GM21528 (cell line): ENCODE measurements around the gene UNC5A.

Experiments
- ATAC-seq: cut with Tn5 transposase; IDR thresholded peaks from one replicate; pipeline ENCODE4 v1.9.1; 2021; ENCODE audit warnings: mild to moderate bottlenecking, moderate library complexity; ENCODE audit not compliant: unreplicated experiment, low FRiP score

UNC5A gene

GRCh38 chr5:176837707-176838115 is 27.4 kb downstream of the UNC5A start:
- ATAC-seq, result no peak

DNA sequence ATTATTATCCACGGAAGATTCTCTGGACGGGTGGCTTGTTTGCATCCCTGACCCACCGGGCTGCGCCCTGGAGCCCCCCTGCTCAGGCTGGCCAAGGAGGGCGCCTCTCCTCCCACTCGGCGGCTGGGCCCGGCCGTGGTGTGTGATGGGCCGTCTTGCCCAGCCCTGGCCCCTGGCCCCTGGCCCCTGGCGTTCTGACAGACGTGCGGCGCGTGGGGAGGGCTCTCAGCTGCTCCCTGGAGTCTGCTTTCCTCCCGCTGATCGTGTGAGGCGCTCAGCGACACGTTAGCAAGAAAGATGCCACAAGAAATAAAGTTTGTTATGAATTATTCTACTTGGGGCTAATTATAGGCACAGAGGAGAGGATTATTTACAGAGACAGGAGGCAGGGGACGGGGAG is 33.3 kb downstream of the UNC5A start:
- ATAC-seq, result no peak

DNA sequence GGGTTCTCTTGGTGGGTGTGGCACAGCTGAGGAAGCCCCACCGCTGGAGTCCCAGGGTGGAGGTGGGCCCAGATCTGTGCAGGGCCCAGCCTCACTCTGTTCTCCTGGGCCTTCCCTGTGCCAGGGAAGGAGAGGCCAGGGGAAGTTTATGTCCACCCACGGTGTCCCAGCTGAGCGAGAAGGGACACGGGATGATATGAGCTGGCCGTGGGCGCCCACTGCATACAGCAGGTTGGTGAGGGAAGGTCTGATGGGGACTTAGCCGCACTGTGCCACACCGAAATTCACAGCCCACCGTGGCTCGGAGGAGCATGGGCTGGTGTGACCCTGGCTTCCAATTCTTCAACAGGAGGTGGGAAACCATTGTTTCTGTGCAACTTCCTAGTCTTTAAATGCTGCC is 33.9 kb downstream of the UNC5A start:
- ATAC-seq, result no peak

DNA sequence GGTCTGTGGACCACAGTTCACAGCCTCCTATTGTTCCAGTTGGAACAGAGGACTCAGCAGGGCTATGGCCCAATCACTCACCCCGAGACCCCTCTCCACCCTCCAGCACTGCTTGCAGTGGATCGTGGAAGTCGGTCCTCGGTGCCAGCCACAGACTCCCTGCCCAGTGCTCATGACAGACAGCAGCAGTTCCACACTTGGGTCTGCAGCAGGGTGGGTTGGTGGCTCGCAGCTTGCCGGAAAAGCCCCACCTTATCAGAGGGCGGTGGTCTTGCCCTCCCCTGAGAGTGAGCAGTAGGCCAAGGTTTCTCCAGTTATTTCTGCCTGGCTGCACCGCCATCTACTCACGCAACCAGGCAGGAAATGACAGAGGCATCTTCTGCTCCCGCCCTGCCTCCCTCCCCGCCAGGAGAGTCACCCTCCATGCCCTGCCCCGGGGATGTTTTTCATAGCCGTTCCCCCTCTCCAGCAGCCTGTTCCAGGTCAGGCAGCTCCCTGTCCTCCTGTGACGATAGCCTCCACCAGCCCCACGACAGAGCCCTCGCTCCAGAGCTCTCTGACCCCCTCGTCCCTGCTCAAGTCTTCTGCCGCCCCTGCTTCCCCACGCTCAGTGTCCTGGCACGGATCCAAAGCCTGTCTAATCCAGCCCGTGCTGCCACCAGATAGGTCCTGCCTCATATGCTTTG is 34.5 kb downstream of the UNC5A start:
- ATAC-seq, result no peak

- no peak for ATAC-seq
Measured at GRCh38 chr5:176845392-176845713, 35.0 kb downstream of the UNC5A start.

DNA sequence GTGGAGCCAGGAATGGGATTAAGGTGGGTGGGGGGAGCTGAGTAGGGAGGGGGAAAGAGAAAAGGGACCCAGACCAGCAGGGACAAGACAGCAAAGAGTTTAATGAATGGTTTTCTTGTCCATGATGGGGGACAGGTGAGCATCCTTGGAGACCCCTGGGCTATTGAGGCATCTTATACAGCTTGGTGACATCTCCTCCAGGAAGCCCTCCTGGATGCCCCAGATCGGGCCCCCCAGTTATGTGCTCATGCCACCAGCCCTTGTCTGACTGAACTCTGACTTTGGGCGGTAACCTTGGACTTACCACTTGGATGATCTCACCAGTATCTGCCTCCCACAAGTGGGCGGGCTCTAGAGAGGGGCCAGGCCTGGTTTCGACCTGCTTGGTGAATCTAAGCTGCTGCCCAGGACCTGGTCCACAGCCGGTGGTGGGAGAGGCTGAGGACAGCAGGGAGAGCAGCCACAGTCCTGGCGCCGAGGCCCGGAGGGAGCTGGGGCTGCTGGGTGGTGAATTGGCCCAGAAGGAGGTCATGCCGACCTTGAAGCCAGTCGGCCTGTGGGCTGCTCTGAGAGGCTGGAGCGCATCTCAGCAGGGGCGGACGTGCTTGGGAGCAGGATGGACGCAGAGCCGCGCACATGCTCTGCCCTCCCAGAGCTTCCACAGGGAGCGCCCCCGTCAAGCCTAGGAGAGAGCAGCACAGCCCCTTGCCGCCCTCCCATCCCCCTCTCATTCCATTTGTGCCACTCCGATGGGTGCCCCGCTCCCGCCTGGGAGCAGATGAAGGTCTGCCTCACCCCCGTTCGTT is 36.2 kb downstream of the UNC5A start:
- no peak for ATAC-seq

DNA sequence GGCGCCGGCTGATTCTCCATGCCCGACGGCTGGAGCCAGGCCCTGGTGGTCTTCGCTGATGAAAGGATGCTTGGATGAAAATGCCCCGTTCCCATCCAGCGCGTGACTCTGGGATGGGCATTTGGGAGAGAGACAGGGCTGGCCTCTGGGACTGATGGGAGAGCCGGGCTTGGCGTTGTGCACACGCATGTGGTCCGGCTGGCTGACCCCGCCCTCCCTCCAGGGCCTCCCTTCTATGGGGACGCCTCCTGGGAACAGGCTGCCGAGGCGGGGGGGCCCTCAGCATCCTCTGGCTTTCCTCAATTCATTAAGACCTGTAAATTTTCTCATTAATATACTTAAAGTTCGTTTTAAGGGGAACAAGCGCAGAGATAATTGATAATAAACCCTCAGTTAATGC is 36.8 kb downstream of the UNC5A start:
- ATAC-seq, result no peak

- no peak for ATAC-seq
Measured at GRCh38 chr5:176847726-176848290, 37.4 kb downstream of the UNC5A start.

DNA sequence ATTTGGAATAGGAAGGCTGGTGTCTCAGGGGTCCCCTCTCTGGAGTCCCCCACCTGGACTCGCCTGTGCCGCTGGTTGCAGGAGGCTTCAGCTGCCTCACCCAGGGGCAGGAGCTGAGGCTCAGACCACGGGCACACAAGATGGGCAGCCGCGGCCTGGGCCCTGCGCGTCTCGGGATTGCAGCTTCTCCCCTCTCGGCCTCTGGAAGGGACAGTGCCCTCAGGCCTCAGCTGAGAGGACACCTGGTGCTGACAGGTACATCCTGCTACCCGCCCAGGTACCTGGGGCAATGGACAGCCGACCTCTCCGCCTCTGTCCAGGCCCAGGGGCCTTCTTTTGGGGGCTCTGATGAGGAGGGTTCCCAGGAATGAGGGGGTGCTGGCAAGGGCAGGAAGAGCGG is 38.3 kb downstream of the UNC5A start:
- no peak for ATAC-seq

DNA sequence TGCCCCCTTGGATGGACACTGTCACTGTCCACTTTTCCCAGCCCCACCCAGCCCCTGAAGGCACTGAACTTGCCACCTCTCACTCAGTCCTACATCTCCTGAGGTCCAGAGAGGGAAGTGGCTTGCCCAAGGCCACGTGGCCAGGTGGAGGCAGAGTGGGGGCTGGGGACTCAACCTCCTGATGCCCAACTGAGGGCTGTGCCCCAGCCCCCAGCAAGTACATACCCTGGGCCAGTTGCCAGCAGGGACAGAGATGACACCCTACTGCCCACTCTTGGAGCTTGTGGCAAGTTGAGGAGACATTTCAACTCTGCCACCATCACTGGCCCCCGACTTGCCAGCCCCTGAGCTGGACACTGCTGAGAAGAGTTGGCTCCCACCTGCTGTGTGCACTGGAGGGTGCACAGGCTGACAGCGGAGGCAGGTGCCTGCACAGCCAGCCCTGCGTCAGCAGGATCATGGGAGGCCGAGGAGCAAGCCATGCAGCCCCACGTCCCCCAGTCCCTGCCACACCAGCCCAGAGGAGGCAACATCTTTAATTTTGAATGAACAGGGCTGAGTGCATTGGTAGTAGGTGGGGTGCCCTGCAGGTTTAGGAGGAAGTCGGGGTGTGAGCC is 39.4 kb downstream of the UNC5A start:
- ATAC-seq, result no peak

DNA sequence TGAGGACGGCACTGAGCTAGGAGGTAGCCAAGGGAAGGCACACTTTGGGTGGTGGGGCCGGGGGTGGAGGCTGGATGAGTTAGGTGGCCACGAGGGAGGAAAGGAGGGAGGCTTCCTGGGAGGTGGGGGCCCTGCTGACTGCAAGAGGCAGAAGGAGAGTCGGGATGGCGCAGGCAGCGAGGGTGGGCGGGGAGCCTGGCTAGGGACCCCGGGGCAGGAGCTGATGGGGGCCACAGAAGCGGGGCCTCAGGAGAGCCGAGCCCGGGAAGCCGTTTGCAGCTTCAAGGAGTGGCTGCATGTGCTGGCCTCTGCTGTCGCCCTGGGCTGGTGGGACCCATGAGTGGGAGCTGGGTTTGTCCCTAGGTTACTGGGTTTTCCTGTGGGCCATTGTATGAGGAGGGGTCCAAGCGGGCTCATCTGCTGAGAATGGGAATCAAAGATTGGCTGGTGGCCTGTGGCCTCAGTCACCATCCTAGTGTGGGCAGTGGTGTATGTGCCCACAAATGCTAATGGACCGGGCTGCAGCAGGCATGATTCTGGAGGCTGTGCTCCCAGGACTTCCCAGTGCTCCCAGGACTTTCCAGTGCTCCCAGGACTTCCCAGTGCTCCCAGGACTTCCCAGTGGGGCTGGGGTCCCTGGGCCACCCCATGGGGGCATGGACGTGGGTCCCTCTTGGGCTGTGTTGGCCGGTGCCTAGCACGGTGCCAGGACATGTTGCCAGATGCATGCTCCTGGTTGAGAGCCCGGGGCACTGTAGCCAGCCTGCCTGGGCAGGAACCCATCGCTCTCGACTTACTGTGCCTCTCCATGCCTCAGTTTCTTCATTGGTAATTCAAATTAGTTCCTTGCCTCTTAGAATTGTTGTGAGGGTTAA is 40.2 kb downstream of the UNC5A start:
- no peak for ATAC-seq

DNA sequence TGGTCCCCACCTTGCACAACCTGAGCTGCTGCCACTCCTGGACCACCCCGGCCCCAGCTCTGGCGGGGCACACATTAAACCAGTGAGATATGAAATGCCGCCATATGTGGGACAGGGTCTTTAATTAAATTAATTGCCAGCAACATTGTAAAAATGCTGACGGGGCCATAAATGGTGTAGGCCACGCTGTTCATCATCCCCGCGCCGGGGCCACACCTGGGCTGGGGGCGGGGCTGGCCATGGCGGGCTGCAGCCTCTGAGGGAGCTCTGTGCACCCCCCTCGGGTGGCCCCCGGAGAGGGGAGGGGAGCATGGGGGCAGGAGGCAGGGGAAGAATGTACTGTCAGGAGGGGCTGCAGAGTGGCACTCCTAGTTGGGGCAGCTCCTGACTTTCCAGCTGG is 41.0 kb downstream of the UNC5A start:
- no peak for ATAC-seq

DNA sequence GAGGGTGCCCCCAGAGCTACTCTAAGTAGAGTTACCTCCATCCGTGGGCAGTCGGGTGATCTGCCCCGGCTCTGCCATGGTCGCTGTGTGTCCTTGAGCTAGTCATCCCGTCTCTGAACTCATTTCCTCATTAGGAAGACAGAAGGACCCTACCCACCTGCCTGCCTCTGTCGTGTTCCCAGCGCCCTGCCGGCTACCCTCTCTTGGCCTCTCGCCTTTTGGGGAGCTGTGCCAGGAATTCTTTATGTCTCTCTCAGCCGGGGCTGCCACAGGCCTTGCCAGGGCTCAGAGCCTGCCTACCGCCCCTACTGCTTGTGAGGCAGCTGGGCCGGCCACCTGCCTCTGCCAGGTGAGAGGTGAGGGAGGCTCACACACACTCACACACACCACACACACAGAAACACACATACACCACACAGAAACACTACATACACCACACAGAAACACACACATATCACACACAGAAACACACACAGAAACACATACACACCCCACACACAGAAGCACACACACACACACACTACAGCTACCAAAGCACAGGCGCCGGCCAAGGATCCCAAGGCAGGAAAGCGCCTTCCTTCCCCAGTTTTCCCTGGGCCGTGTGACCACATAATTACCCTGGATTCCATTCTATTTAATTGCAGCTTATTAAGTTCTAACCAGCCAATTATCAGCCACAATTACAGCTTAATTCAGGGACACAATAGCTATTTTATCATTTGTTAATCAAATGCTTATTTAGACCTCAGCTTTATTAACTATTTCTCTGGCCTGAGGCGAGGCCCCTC is 41.7 kb downstream of the UNC5A start:
- ATAC-seq, result no peak

GRCh38 chr5:176853151-176853778 is 42.9 kb downstream of the UNC5A start:
- ATAC-seq, result no peak

GRCh38 chr5:176854164-176854563 is 43.8 kb downstream of the UNC5A start:
- ATAC-seq, result no peak

DNA sequence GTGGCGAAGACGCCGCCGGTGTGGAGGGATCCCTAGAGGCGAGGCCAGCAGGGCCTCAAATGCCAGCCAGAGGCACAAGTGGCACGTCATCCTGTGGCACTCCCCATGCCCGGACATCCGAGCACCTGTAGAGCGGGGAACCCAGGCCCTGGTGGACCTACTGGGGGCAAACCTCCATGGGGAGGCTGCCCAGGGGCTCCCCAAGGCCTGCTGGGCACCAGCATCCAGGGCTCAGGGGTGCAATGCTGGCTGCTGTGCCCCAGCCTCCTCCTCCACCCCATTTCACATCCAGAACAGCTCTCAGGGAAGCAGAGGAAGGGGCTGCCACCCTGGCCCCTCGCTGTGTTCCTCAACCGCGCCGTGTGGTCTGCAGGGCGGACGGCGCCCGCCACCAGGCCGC is 45.2 kb downstream of the UNC5A start:
- ATAC-seq, result no peak

GRCh38 chr5:176856746-176857145 is 46.4 kb downstream of the UNC5A start:
- no peak for ATAC-seq

- ATAC-seq, result no peak
Measured at GRCh38 chr5:176857216-176857893, 47.0 kb downstream of the UNC5A start.

DNA sequence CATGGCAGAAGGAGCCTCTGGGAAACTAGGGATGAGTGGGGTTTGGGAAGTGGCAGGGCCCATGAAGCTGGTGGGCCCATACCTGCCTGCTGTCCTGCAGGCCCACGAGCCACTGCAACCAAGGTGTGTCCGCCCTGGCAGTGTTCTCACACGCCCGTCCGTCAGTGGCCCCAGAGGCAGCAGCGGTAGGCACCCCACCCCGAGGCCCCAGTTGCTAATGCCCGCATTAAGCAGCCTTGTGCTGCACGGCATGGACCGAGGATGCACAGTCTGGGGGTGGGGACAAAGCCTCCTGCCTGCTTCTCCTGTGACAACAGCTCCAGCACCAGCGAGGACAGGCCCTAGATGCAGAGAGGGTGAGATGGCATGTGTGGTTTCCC is 47.5 kb downstream of the UNC5A start:
- no peak for ATAC-seq
